H54 (cell line): ENCODE data around the gene DDX23.

Experiments
- DNase-seq: peaks from one replicate; pipeline ENCODE4 v3.0.0; 2011; ENCODE audit warnings: low spot score, mixed read lengths; ENCODE audit not compliant: insufficient read length
- FAIRE-seq: peaks from 3 replicates; lab custom pipeline; 2011; peaks lifted over from hg19 to GRCh38; lab: Jason Lieb, UNC
- POLR2A ChIP-seq: IDR thresholded peaks from 2 replicates; pipeline ENCODE4 v1.6.1; 2011; ENCODE audit warnings: low read depth, mild to moderate bottlenecking, low read length

Gene DDX23

DNA sequence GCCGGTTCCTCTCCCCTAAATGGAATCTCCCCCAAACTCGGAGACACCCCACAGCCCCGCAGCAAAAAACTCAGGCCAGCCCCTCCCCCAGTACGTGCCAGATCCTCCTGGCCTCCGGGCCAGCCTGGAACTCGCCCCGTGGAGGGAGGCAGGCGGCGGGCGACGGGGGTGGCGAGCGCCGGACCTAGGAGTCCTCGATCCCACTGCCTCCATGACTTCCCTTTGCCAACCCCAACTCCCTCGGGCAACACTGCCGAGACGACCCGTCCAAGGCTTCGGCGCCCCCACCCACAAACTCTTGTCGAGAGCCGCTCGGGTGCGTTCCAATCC, 63.5 kb downstream of the DDX23 start:
- FAIRE-seq: no peak
- TF ChIP-seq POLR2A: no peak
- DNase-seq: no peak

DNA sequence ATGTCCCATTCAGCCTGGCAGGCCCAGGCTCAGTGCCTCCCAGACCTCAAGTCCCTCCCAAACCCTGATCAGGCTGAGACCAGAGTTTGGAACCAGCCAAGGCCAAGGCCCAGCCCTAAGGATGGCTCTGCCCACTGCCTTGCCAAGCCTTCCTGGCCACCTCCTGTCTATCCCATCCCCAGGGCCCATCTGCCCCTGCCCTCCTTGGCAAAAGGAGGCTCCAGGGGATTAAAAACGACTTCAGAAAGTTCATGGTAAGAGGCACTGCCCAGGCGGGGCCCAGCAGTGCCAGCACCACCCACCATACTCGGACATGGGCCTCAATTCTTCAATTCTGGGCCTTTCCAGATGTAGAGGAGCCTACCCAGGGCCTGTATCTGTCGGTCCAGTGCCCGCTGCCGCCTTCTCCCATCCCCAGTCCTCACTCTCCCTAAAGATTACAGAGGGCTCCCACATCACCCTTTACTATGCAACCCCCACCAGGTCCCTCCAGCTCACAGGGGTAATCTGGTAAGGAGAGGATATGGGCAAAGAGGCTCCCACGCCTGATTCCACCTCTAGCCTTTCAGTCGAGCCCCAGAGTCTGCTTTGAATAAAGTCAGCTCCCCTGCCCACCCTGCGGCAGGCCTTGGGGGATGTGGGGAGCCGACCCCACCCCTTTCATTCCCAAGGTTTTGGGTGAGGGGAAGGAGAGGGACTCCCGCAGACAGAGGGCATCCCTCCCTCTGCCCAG, 64.0 kb downstream of the DDX23 start:
- FAIRE-seq (no peak), DNase-seq (no peak)
- TF ChIP-seq POLR2A: no peak

- DNase-seq (no peak), FAIRE-seq (no peak)
- no peak for TF ChIP-seq POLR2A
Measured at GRCh38 chr12:48786591-48787544, 65.1 kb downstream of the DDX23 start.

- no peak for TF ChIP-seq POLR2A
- FAIRE-seq (no peak), DNase-seq (no peak)
Measured at GRCh38 chr12:48783432-48783831, 68.5 kb downstream of the DDX23 start.

DNA sequence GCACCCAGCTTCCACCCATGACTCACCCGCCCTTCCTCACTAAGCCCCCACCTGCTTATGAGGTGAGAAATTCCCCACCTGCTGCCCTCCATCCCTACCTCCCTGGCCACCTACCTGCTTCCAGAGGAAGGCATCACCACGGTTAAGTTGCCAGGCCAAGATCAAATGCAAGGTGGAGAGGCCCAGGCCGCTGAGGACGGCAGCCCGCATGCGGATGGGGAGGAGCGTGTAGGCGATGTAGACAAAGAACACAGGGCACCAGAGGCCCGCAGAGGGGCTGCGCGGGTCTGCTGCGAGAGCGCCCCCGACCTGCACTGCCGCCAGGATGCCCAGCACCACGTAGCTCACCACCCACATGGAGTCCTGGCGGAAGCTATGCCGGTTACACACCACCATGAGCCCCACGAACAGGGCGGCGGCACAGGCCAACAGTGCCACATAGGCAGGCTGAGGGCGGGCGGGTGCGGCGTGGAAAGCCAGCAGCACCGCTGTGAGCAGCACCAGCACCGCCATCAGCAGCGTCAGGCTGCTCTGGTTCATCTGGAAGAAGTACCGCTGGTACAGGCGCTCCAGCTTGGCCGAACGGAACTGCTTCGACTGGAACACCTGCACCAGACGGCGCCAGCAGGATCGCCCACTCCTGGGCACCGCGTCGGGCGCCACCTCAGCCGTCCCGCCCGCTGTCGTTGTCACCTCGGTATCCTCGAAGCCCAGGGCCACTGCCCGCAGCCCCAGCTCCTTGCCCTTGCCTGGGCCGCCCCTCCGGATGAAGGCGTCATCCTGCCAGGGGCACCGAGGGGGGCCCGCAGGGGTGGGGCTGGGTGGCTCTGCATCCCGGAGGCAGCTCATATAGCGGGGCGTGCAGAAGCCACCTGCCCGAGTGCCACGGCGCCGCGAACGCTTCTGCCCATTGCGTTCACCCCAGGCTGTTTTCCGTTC, 69.2 kb downstream of the DDX23 start:
- TF ChIP-seq POLR2A: no peak
- DNase-seq (no peak), FAIRE-seq (no peak)

GRCh38 chr12:48781750-48782456, 70.1 kb downstream of the DDX23 start:
- no peak for TF ChIP-seq POLR2A
- DNase-seq (no peak), FAIRE-seq (no peak)

DNA sequence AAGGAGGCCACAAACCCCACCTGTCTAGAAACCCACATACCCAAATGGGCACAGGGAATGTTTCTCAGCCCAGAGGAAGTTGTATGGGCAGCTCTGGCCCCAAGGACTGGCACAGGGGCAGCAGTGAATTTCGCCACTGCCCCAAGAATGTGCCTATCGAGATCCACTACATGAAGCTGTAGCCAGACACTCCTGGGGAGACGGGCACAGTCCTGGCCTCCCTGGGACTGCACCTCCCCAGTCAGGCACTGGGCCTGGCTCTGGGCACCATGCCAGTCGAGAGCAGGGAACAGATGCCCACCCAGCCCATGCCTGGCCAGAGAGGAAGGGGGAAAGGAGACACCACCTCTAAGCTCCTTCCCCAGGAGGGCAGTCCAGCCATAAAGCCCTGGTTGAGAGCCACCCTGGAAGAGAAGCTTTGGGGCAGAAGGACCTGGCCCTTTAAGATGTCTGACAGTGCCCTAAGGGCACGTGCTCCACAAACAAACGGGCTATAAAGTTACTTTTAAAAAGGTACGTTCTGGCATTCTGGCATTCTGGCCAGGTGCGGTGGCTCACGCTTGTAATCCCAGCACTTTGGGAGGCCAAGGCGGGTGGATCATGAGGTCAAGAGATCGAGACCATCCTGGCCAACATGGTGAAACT, 71.5 kb downstream of the DDX23 start:
- no peak for TF ChIP-seq POLR2A
- DNase-seq: no peak
- no peak for FAIRE-seq

DNA sequence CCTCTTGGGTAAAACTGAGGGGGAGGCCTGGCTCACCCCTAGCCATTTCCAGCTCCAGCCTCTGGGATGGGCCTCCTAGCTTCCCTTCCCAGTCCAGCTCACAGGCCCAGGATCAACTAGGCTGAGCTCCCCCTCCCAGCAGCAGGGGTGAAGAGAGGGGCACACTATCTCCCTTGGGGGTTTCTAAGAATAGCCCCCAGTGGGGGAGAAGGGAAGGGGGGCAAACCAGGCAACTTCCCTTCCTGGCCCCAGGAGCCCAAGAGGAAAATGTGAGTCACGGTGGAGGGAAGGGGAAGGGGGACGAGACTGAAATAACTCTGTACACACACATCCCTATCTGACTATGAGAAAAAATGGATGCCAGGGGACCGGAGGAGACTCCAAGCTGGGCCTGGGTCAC, 72.1 kb downstream of the DDX23 start:
- FAIRE-seq (no peak), DNase-seq (no peak)
- no peak for TF ChIP-seq POLR2A
